Measurements from ENCODE around the gene PRDM16. TPM values are rescaled to one million over a fixed set of nuclear protein-coding genes. Genes with fewer than 3 reads are reported as not detected.

Gene PRDM16
- polyA plus RNA-seq, 1 experiment: 0.06 TPM

GRCh38 chr1:3060601-3061551, 8.1 kb upstream of the PRDM16 start:
- TF ChIP-seq CTCF (IDR thresholded peaks at IDR 0.05; ENCODE audit: low read depth, low read length): no peak
- no peak for DNase-seq (ENCODE audit: low read depth, low spot score)
- Histone ChIP-seq H3K27me3 (ENCODE audit: control insufficient read depth, insufficient read depth, low read length) (peaks cover 36% of the 10 kb centered on the region), H3K27ac (ENCODE audit: low read depth, low read length) (no peak overlapping the region), H3K4me3 (ENCODE audit: low read depth, low read length) (no peak overlapping the region), H3K9me3 (ENCODE audit: control insufficient read depth, insufficient read depth, low read length) (no peaks in the 10 kb centered on the region; the same call in 1 of the 2 replicates)
- POLR2A ChIA-PET: no interaction called here
- CTCF ChIA-PET: no interaction called here

- POLR2A ChIA-PET: no interaction called here
- CTCF ChIA-PET: no interaction called here
Observed at GRCh38 chr1:3061566-3061965, 7.4 kb upstream of the PRDM16 start.

GRCh38 chr1:3061981-3062615, 6.9 kb upstream of the PRDM16 start:
- CTCF ChIA-PET: no interaction called here
- DNase-seq (ENCODE audit: low read depth, low spot score): no peak
- no peak overlapping the region for H3K4me3 ChIP-seq (ENCODE audit: low read depth, low read length)
- peaks cover 49% of the 10 kb centered on the region for H3K27me3 ChIP-seq (ENCODE audit: control insufficient read depth, insufficient read depth, low read length)
- no peak overlapping the region for H3K27ac ChIP-seq (ENCODE audit: low read depth, low read length)
- POLR2A ChIA-PET: no interaction called here
- peaks cover 3% of the 10 kb centered on the region; the same call in 1 of the 2 replicates for H3K9me3 ChIP-seq (ENCODE audit: control insufficient read depth, insufficient read depth, low read length)
- no peak for TF ChIP-seq CTCF (IDR thresholded peaks at IDR 0.05; ENCODE audit: low read depth, low read length)

More at GRCh38 chr1:3061566-3061965, 7.4 kb upstream of the PRDM16 start:
- Histone ChIP-seq H3K27ac (ENCODE audit: low read depth, low read length) (no peak overlapping the region), H3K4me3 (ENCODE audit: low read depth, low read length) (no peak overlapping the region), H3K9me3 (ENCODE audit: control insufficient read depth, insufficient read depth, low read length) (peaks cover 3% of the 10 kb centered on the region; the same call in 1 of the 2 replicates), H3K27me3 (ENCODE audit: control insufficient read depth, insufficient read depth, low read length) (peaks cover 43% of the 10 kb centered on the region)
- no peak for TF ChIP-seq CTCF (IDR thresholded peaks at IDR 0.05; ENCODE audit: low read depth, low read length)
- DNase-seq (ENCODE audit: low read depth, low spot score): no peak

- H3K27ac ChIP-seq (ENCODE audit: low read depth, low read length): no peak overlapping the region
- no peak for DNase-seq (ENCODE audit: low read depth, low spot score)
- H3K4me3 ChIP-seq (ENCODE audit: low read depth, low read length): no peak overlapping the region
- CTCF ChIA-PET: no interaction called here
- H3K9me3 ChIP-seq (ENCODE audit: control insufficient read depth, insufficient read depth, low read length): peaks cover 3% of the 10 kb centered on the region; the same call in 1 of the 2 replicates
- H3K27me3 ChIP-seq (ENCODE audit: control insufficient read depth, insufficient read depth, low read length): peaks cover 56% of the 10 kb centered on the region
- no peak for TF ChIP-seq CTCF (IDR thresholded peaks at IDR 0.05; ENCODE audit: low read depth, low read length)
- POLR2A ChIA-PET: no interaction called here
Observed at GRCh38 chr1:3062616-3063378, 6.2 kb upstream of the PRDM16 start.

All from AG04450 (cell line).